Adrenal gland (tissue), 5 donors: Measurements from ENCODE around the gene SPATA12.

ENCODE experiments used
- CTCF ChIP-seq, 6 experiments: fragments of 450-650 bp in 4 of 6; fragments of 200-600 bp in 2 of 6; sonication (generic) in 1 of 6; IDR thresholded peaks; 1 replicate in 5 of 6; 2 replicates in 1 of 6; pipeline versions ENCODE4 v1.5.1 to v1.8.0; 2016 to 2021; ENCODE audit warnings: antibody characterized with exemption in 6 of 6, mild to moderate bottlenecking in 2 of 6, moderate library complexity in 1 of 6
- POLR2A ChIP-seq, 2 donors: fragments of 450-650 bp; IDR thresholded peaks; one replicate each; pipeline ENCODE4 v1.6.1; 2017; ENCODE audit warnings: antibody characterized with exemption in 2 of 2, mild to moderate bottlenecking in 2 of 2, moderate library complexity in 1 of 2
- donor health status: DM: no; HTN: no; CAD: no.

- no peak for TF ChIP-seq CTCF (IDR thresholded peaks at IDR 0.05)
- no peak for TF ChIP-seq POLR2A (IDR thresholded peaks at IDR 0.05)
Observed at GRCh38 chr3:57073628-57074027, 13.2 kb downstream of the SPATA12 start.
